D341Med (cell line): ENCODE measurements around the gene DNAJA3.
"Not testable (repeated sequence)": the region's sequence is repeated elsewhere in the genome, so short reads cannot be mapped to it uniquely, and the experiment has no call there.

ENCODE experiments used
- DNase-seq: peaks from one replicate; pipeline ENCODE4 v3.0.0; 2012; ENCODE audit warnings: low spot score

DNAJA3 gene

GRCh38 chr16:4387781-4388180 is 37.9 kb upstream of the DNAJA3 start:
- no peak for DNase-seq

DNA sequence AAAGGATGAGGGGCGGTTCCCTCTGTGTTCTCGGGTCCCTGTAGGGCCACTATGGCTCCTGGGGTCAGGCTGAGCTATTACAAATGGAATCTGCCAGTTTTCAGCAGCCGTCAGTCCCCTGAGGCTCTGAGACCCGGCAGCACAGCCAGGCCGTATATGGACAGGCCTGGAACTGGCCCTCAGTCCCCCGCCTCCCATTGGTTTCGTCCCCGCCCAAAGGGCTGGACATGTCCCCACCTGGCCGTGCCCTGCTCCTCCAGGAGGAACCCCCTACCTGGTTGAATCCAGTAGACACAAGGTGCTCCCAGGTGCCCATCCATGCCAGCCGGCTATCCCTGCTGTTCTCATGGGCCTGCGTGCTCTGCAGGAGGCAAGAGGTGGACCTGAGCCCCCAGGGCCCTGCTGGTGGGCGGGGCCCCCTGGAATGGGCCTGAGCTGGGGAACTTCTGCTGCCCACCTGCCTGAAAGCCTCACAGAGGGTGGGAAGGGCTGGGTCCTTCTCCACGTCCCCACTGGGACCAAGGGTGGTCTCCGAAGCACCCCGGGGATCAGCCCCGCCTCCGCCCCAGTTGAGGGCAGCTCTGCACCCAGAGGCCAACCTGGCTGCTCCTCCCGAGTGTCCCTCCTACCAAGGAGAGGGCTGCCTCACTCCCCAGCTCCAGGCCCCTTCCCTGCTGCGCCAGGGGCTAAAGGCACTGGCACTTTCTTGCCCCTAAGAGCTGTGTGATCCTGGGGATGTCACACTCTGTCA is 37.2 kb upstream of the DNAJA3 start:
- no peak for DNase-seq

- DNase-seq = no peak
Observed at GRCh38 chr16:4389051-4389955, 36.4 kb upstream of the DNAJA3 start.

- DNase-seq = no peak
Observed at GRCh38 chr16:4390266-4391260, 35.1 kb upstream of the DNAJA3 start.

GRCh38 chr16:4391631-4392381 is 33.9 kb upstream of the DNAJA3 start:
- DNase-seq = no peak

GRCh38 chr16:4392382-4393239 is 33.1 kb upstream of the DNAJA3 start:
- DNase-seq = no peak

DNA sequence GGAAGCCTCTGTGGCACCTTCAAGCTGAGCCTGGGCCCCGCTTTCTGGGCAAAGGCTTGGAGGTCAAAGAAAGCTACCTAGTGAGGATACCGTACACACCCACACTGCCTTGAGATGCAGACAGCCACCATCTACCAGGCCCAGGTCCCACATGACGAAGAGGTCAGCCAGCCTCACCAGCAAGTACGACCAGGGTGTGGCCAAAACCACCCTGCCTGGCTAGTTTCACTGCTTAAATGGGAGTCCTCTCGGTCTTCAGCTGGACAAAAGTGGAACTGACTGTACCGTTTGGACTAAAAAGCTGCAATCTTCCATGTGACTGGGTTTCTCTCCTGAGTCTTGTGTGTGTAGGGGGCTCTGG is 32.4 kb upstream of the DNAJA3 start:
- no peak for DNase-seq

DNA sequence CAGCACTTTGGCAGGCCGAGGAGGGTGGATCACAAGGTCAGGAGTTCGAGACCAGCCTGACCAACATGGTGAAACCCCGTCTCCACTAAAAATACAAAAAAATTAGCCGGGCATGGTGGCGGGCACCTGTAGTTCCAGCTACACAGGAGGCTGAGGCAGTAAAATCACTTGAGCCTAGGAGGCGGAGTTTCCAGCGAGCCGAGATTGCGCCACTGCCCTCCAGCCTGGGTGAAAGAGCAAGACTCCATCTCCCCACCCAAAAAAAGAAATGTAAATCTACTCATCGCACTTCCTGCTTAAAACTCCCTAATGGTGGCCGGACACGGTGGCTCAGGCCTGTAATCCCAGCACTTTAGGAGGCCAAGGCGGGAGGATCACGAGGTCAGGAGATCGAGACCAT is 31.8 kb upstream of the DNAJA3 start:
- not testable (repeated sequence) for DNase-seq

DNA sequence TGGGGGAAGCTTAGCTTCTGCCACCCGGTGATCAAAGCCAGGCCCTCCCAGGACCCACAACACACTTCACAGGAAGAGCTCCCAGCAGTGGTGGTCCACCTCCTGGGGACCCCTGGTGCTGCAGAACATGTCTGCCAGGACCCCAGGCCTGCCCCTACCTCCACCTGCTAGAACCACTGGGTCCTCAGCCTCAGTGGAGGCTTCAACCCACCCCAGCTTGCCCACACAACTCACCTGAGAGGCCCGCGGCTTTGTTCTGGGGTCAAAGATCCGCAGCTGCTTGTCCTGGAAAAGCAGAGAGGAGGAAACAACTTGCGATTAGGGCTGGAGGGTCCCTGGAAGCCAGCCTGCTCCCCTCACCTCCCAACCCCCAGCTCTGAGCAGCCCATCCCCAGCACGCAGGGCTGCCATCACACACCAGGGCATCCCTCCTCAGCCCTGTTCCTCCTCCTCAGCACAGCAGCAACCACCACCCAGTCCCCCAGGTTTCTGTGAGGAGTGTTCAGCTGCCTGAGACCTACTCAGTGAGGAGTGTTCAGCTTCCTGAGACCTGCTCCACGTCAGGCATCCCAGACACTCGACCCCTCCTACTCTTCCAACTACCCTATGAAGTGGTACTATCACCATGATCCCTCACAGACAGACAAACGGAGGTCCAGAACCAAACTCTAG is 30.5 kb upstream of the DNAJA3 start:
- no peak for DNase-seq

- DNase-seq = no peak
Observed at GRCh38 chr16:4399001-4399730, 26.5 kb upstream of the DNAJA3 start.

DNA sequence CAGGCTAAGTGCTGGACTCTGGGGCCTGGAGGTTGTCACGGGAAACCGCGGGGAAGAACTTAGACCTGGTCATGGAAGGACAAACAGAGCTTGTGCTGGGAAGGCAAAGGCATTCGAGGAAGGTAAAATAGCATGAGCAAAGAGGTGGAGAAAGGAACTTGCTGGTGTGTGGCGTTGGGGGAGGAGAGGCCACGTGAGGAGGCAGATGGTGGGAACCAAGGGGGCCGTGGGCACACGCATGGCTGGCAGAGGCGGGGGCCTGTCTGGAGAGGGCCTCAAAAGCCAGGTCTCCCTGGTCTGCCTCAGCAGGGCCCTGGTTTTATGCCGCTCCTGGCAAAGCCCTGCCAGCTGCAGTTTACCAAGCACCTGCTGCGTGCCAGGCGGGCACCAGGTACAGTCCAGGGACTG is 24.6 kb upstream of the DNAJA3 start:
- no peak for DNase-seq

DNA sequence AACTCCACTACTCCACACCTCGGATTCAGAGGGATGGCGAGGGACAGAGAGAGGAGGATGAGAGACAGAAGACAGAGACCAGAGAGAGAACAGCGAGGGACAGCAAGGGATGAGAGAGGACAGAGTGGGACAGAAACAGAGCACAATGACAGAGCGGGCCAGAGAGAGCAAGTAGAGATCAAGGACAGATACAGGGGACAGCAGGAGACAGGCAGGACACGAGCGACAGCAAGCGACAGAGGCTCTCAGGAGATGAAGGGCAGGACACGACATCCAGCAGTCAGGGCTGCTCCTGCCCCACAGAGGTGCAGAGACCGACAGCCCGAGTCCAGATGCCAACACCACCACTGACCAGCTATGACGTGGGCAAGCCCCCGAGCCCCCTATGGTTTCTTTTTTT is 24.2 kb upstream of the DNAJA3 start:
- DNase-seq = no peak

DNA sequence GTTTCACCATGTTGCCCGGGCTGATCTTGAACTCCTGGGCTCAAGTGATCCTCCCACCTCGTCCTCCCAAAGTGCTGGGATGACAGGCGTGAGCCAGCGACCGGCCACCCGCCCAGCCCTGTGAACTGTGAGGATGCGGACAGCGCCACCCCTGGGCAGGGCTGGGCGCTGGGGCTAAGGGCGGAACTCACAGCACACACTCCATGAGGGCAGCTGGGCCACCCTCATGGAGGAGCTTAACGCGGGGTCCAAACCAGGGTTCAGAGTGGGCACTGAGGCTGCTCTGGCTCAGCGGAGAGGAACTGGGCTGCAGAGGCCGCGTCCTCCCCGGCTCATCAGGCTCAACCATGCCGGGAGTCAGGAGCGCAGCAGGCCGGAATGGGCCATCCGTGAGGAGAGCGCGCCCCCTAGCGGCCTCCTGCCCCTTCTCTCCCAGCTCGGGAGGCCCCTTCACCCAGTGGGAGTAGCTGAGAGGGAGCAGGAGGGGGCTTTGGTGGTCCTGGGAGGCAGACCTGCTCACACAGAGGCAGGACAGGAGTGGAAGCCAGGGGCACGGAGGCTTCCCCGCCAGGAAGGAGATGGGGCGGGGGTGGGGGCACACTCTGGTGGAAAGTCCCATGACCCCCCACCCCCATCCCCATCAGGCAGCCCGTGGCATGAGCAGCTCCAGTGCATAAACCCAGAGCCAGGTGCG is 23.1 kb upstream of the DNAJA3 start:
- peak; percentile 93 for DNase-seq

GRCh38 chr16:4403133-4403949 is 22.3 kb upstream of the DNAJA3 start:
- peak; percentile 14 for DNase-seq

DNA sequence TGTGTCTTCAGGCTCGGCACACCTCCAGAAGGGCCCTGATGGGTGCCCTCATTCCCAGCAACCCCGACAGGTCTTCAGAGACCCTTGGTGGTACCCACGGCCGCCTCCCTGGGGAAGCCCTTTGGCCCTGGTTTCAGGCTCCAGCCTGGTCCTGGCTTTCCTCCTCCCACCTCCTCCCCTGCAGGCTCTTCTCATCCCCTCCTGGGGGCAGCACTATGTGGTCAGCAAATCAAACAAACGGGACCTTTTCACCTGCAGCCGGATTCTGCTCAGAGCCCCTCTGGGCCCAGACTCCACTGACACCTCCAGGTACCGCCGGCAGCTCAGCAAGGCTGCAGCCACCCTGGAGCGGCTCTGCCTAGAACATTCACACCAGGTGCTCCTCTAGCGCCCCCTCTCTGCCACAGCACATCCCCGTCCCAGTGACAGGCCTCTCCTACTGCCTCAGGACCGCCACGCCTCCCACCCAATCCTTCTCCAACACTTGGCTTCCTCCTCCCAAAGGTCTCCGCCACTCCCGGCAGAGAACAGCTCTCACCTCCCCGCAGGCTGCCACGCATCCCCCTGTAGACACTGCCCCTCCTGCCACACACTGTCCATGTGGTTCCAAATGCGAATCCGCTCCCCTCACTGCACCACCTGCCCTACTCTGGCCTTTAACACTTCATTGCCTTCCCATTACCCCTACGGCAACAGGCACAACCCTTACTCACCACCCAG is 21.3 kb upstream of the DNAJA3 start:
- peak; percentile 84 for DNase-seq

DNA sequence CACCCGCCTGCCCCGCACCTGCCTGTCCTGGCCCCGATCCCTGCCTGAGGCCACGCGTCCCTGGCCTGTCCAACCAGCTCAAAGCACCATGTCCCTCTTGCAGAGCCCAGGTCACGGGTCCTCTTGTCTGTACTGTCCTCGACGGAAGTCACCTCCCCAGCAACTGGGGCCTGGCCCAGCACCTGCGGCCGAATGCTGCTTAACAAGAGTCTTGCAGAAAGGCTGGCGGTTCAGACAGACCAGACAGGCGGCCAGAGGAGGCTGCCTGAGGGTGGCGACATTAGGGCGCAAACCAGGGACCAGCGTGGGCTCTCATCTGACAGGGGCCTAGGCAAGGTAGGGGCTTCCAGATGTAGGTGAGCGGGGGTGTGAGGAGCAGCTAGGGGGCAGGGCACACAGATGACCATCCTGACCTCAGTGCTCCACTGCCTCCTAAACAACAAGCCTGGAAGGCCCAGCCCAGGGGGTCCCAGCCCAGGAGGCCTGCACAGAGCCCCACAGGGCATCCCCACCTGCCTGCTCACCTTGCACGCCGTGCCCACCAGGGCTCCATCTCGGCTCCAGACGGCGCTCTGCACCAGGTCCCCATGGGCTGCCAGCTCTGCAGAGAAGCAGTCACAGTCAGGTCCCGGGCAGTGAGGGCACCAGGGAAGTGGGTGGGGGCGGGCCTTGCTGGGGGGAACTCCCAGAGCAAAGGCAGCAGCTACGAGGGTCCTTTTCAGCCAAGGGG is 20.5 kb upstream of the DNAJA3 start:
- peak; percentile 14 for DNase-seq
